Fibroblast of lung (primary cell): ENCODE results near the gene HNRNPAB.

ENCODE experiments used
- EZH2 ChIP-seq: IDR thresholded peaks from 2 replicates; pipeline ENCODE4 v1.5.1; 2012; ENCODE audit warnings: low read length, control low read depth, mild to moderate bottlenecking; ENCODE audit errors: missing control alignments
- TF ChIP-seq, protein P1 (sequence below), 2 donors: IDR thresholded peaks in 1 of 2; conservative IDR thresholded peaks in 1 of 2; 1 replicate in 1 of 2; 2 replicates in 1 of 2; pipeline ENCODE4 v1.5.1; 2011 to 2012; ENCODE audit warnings: low read length in 2 of 2, control low read depth in 1 of 2, inconsistent platforms in 1 of 2, low read depth in 1 of 2, mild to moderate bottlenecking in 1 of 2

DNA sequence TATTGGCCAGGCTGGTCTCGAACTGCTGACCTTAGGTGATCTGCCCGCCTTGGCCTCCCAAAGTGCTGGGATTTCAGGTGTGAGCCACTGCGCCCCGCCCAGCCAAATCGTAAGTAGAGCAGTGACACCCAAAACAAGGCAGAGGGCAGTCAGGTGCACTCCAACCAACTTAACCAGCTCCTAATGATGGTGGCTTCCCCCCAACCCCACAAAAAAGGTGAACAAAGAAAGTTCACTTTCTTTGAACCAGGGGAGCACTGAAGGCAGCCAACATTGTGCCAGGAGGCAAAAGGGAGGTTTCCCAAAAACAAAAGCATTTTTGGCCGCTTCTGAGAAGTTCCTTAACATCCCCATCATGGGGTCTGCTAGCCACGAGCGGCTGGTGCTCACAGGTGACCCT lies 26.8 kb upstream of the HNRNPAB start:
- TF ChIP-seq, protein P1, sequence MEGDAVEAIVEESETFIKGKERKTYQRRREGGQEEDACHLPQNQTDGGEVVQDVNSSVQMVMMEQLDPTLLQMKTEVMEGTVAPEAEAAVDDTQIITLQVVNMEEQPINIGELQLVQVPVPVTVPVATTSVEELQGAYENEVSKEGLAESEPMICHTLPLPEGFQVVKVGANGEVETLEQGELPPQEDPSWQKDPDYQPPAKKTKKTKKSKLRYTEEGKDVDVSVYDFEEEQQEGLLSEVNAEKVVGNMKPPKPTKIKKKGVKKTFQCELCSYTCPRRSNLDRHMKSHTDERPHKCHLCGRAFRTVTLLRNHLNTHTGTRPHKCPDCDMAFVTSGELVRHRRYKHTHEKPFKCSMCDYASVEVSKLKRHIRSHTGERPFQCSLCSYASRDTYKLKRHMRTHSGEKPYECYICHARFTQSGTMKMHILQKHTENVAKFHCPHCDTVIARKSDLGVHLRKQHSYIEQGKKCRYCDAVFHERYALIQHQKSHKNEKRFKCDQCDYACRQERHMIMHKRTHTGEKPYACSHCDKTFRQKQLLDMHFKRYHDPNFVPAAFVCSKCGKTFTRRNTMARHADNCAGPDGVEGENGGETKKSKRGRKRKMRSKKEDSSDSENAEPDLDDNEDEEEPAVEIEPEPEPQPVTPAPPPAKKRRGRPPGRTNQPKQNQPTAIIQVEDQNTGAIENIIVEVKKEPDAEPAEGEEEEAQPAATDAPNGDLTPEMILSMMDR (conservative IDR thresholded peaks at IDR 0.05 in 1 of 2, IDR thresholded peaks at IDR 0.05 in 1 of 2; ENCODE audit: low read depth in 1 of 2, low read length in 2 of 2): no peak
- no peak for TF ChIP-seq EZH2
